SK-N-SH (cell line): Measurements from ENCODE around the gene NEK9. TPM values are rescaled to one million over a fixed set of nuclear protein-coding genes. Genes with fewer than 3 reads are reported as not detected.
A peak's percentile ranks its signal among the peaks of the same experiment; 100 is the strongest.

Experiments
- CTCF ChIA-PET: fragments of 300-600, 350-600 bp; formaldehyde crosslinking; extraction: SDS; loops from one replicate; lab custom pipeline; 2021; lab: Yijun Ruan, JAX
- POLR2A ChIA-PET: fragments of 350-600 bp; sonication (Branson Sonifier 250); formaldehyde crosslinking; extraction: SDS; loops from one replicate; lab custom pipeline; 2020; ENCODE audit warnings: antibody characterized with exemption, inconsistent platforms; lab: Yijun Ruan, JAX
- DNase-seq: peaks from one replicate; pipeline ENCODE4 v3.0.0; 2012
- H2AFZ ChIP-seq: fragments of 200-600 bp; sonication (generic); 2 replicates; pipeline ENCODE4 v1.8.1; 2016; ENCODE audit warnings: antibody characterized with exemption, mild to moderate bottlenecking, low read depth
- H3F3A ChIP-seq: fragments of 200-600 bp; sonication (generic); replicated peaks from 2 replicates; pipeline ENCODE3; 2016; ENCODE audit warnings: antibody characterized with exemption, mild to moderate bottlenecking; ENCODE audit not compliant: insufficient read depth
- H3K27ac ChIP-seq, 2 experiments: fragments of 200-500 bp in 1 of 2; fragments of 200-600 bp in 1 of 2; sonication (Bioruptor generic) in 1 of 2; sonication (generic), shearing (Covaris generic) in 1 of 2; 2 replicates each; pipeline versions ENCODE4 v1.5.1 to v1.6.1; 2014 to 2016; ENCODE audit warnings: low read depth in 2 of 2, inconsistent platforms in 1 of 2, low read length in 1 of 2, mild to moderate bottlenecking in 1 of 2, mixed read lengths in 1 of 2
- H3K27me3 ChIP-seq: fragments of 200-600 bp; sonication (generic), shearing (Covaris generic); 2 replicates; pipeline ENCODE4 v1.6.1; 2016; ENCODE audit warnings: mixed run types; ENCODE audit not compliant: insufficient read depth
- H3K36me3 ChIP-seq, 2 experiments: fragments of 200-500 bp in 1 of 2; fragments of 200-600 bp in 1 of 2; sonication (Bioruptor generic) in 1 of 2; sonication (generic) in 1 of 2; replicated peaks in 1 of 2; 2 replicates each; pipeline versions ENCODE3 to v1.5.1; 2014 to 2016; ENCODE audit warnings: low read length in 1 of 2, mild to moderate bottlenecking in 1 of 2; ENCODE audit not compliant: insufficient read depth in 2 of 2, control insufficient read depth in 1 of 2
- H3K4me1 ChIP-seq, 2 experiments: fragments of 200-500 bp in 1 of 2; fragments of 200-600 bp in 1 of 2; sonication (Bioruptor generic) in 1 of 2; sonication (generic), shearing (Covaris generic) in 1 of 2; 2 replicates each; pipeline versions ENCODE4 v1.5.1 to v1.6.1; 2014 to 2016; ENCODE audit warnings: low read depth in 1 of 2, low read length in 1 of 2, mixed run types in 1 of 2; ENCODE audit not compliant: insufficient read depth in 2 of 2, control insufficient read depth in 1 of 2
- H3K4me2 ChIP-seq: fragments of 200-600 bp; sonication (generic), shearing (Covaris generic); 2 replicates; pipeline ENCODE4 v1.6.1; 2017; ENCODE audit warnings: mixed run types
- H3K4me3 ChIP-seq, 2 experiments: fragments of 200-500 bp in 1 of 2; fragments of 200-600 bp in 1 of 2; sonication (Bioruptor generic) in 1 of 2; sonication (generic), shearing (Covaris generic) in 1 of 2; 2 replicates each; pipeline versions ENCODE4 v1.5.1 to v1.8.1; 2014 to 2016; ENCODE audit warnings: low read depth in 2 of 2, inconsistent platforms in 1 of 2, low read length in 1 of 2, mild to moderate bottlenecking in 1 of 2, mixed read lengths in 1 of 2, moderate library complexity in 1 of 2
- H3K79me2 ChIP-seq: fragments of 200-600 bp; sonication (generic); 2 replicates; pipeline ENCODE4 v1.8.1; 2017; ENCODE audit warnings: mild to moderate bottlenecking; ENCODE audit not compliant: insufficient read depth
- H3K9ac ChIP-seq: fragments of 200-600 bp; sonication (generic); 2 replicates; pipeline ENCODE4 v1.6.1; 2017; ENCODE audit warnings: mixed run types
- H3K9me2 ChIP-seq: fragments of 200-600 bp; sonication (generic); 2 replicates; pipeline ENCODE4 v1.6.1; 2017; ENCODE audit warnings: mixed run types
- H3K9me3 ChIP-seq: fragments of 200-600 bp; sonication (generic); 2 replicates; pipeline ENCODE4 v1.6.1; 2017; ENCODE audit warnings: mixed run types, mild to moderate bottlenecking, moderate library complexity
- H4K20me1 ChIP-seq: fragments of 200-600 bp; sonication (generic); 2 replicates; pipeline ENCODE4 v1.6.1; 2017; ENCODE audit warnings: mild to moderate bottlenecking, mixed run types; ENCODE audit not compliant: insufficient read depth
- EP300 ChIP-seq, 2 experiments: IDR thresholded peaks; 2 replicates each; pipeline versions ENCODE4 v1.4.0 to v1.6.1; 2012; ENCODE audit warnings: borderline replicate concordance in 1 of 2, low read depth in 1 of 2, low read length in 1 of 2
- FOSL2 ChIP-seq: IDR thresholded peaks from 2 replicates; pipeline ENCODE4 v1.4.0; 2012; ENCODE audit warnings: low read depth, mild to moderate bottlenecking, moderate library complexity, borderline replicate concordance
- FOXM1 ChIP-seq: IDR thresholded peaks from 2 replicates; pipeline ENCODE4 v1.4.0; 2012; ENCODE audit warnings: low read depth, mild to moderate bottlenecking
- GABPA ChIP-seq: IDR thresholded peaks from 2 replicates; pipeline ENCODE4 v1.4.0; 2012; ENCODE audit warnings: low read depth, mild to moderate bottlenecking
- JUND ChIP-seq: IDR thresholded peaks from 2 replicates; pipeline ENCODE4 v1.4.0; 2012
- MXI1 ChIP-seq: IDR thresholded peaks from 2 replicates; pipeline ENCODE4 v1.6.1; 2012; ENCODE audit warnings: mild to moderate bottlenecking, low read depth, low read length, improper control_type of control experiment
- NRF1 ChIP-seq: IDR thresholded peaks from 2 replicates; pipeline ENCODE4 v1.6.1; 2012; ENCODE audit warnings: low read depth, mild to moderate bottlenecking, low read length
- POLR2AphosphoS5 ChIP-seq: IDR thresholded peaks from 2 replicates; pipeline ENCODE4 v1.6.1; 2012; ENCODE audit warnings: low read depth, low read length
- RAD21 ChIP-seq: IDR thresholded peaks from 2 replicates; pipeline ENCODE4 v1.6.1; 2012; ENCODE audit warnings: mild to moderate bottlenecking, low read length
- RCOR1 ChIP-seq: fragments of 150-350 bp; IDR thresholded peaks from 2 replicates; pipeline ENCODE4 v1.6.1; 2017; ENCODE audit warnings: antibody characterized with exemption, low read length
- RFX5 ChIP-seq: IDR thresholded peaks from 2 replicates; pipeline ENCODE4 v1.6.1; 2012; ENCODE audit warnings: mild to moderate bottlenecking, improper control_type of control experiment, low read length
- RXRA ChIP-seq: IDR thresholded peaks from 2 replicates; pipeline ENCODE4 v1.4.0; 2012; ENCODE audit warnings: low read depth, mild to moderate bottlenecking, borderline replicate concordance
- SIN3A ChIP-seq: IDR thresholded peaks from 2 replicates; pipeline ENCODE4 v1.6.1; 2012; ENCODE audit warnings: low read depth, mild to moderate bottlenecking, low read length, moderate library complexity, borderline replicate concordance
- TAF1 ChIP-seq: IDR thresholded peaks from 2 replicates; pipeline ENCODE4 v1.6.1; 2012; ENCODE audit warnings: low read depth, mild to moderate bottlenecking, low read length, moderate library complexity, borderline replicate concordance
- TCF12 ChIP-seq: IDR thresholded peaks from 2 replicates; pipeline ENCODE4 v1.4.0; 2012
- YY1 ChIP-seq: IDR thresholded peaks from 2 replicates; pipeline ENCODE4 v1.4.0; 2012; ENCODE audit warnings: low read depth, mild to moderate bottlenecking
- WGBS: methylation state at CpG from one replicate; pipeline ENCODE4 v1.1.6; 2017; ENCODE audit warnings: low lambda C conversion rate; 5-methylcytosine and 5-hydroxymethylcytosine counted together
- polyA plus RNA-seq, 3 experiments: library from polyadenylated mRNA; depleted of rRNA; stranded (reverse); fragments of >200 nt; gene quantifications; 2 replicates each; pipeline ENCODE4 v1.2.3, GENCODE V29; 2012
- TF ChIP-seq, protein P1 (sequence below): IDR thresholded peaks from 2 replicates; pipeline ENCODE4 v1.6.1; 2012; ENCODE audit warnings: mild to moderate bottlenecking, low read depth, low read length, moderate library complexity
- TF ChIP-seq, protein P2 (sequence below): IDR thresholded peaks from 2 replicates; pipeline ENCODE4 v1.4.0; 2012; ENCODE audit warnings: low read depth, borderline replicate concordance
- TF ChIP-seq, protein P3 (sequence below): IDR thresholded peaks from 2 replicates; pipeline ENCODE4 v1.4.0; 2012; ENCODE audit warnings: low read depth, borderline replicate concordance
- TF ChIP-seq, protein P4 (sequence below): IDR thresholded peaks from 2 replicates; pipeline ENCODE4 v1.4.0; 2012; ENCODE audit warnings: low read depth

The NEK9 gene
- polyA plus RNA-seq, 1 of the 3 experiments (the other 2 are of a cell fraction) = 48.1 TPM

DNA sequence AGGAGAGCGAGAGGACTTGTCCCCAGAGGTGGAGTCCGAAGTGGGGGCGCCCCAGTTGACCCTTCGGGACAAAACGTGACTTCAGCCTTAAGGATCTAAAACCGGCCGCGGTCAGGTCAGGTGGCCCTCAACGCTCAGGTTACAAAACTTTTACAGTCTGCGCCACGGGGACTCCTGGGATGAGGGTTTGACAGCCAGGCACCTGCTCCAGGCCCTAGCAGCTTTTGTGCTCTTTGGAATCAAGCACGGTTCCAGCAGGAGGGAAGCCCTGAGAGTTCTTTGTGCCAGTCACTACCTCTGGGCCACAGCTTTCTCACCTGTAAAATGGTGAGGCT lies 57.1 kb downstream of the NEK9 start (continued):
- TF ChIP-seq, protein P1, sequence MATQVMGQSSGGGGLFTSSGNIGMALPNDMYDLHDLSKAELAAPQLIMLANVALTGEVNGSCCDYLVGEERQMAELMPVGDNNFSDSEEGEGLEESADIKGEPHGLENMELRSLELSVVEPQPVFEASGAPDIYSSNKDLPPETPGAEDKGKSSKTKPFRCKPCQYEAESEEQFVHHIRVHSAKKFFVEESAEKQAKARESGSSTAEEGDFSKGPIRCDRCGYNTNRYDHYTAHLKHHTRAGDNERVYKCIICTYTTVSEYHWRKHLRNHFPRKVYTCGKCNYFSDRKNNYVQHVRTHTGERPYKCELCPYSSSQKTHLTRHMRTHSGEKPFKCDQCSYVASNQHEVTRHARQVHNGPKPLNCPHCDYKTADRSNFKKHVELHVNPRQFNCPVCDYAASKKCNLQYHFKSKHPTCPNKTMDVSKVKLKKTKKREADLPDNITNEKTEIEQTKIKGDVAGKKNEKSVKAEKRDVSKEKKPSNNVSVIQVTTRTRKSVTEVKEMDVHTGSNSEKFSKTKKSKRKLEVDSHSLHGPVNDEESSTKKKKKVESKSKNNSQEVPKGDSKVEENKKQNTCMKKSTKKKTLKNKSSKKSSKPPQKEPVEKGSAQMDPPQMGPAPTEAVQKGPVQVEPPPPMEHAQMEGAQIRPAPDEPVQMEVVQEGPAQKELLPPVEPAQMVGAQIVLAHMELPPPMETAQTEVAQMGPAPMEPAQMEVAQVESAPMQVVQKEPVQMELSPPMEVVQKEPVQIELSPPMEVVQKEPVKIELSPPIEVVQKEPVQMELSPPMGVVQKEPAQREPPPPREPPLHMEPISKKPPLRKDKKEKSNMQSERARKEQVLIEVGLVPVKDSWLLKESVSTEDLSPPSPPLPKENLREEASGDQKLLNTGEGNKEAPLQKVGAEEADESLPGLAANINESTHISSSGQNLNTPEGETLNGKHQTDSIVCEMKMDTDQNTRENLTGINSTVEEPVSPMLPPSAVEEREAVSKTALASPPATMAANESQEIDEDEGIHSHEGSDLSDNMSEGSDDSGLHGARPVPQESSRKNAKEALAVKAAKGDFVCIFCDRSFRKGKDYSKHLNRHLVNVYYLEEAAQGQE = no peak
- no peak for TF ChIP-seq TCF12
- no peak for TF ChIP-seq FOSL2
- TF ChIP-seq JUND = no peak
- no peak for TF ChIP-seq RAD21
- TF ChIP-seq FOXM1 = no peak
- TF ChIP-seq POLR2AphosphoS5 = no peak
- TF ChIP-seq EP300 (IDR thresholded peaks at IDR 0.05; ENCODE audit: borderline replicate concordance in 1 of 2, low read depth in 1 of 2, low read length in 1 of 2) = no peak
- TF ChIP-seq, protein P2, sequence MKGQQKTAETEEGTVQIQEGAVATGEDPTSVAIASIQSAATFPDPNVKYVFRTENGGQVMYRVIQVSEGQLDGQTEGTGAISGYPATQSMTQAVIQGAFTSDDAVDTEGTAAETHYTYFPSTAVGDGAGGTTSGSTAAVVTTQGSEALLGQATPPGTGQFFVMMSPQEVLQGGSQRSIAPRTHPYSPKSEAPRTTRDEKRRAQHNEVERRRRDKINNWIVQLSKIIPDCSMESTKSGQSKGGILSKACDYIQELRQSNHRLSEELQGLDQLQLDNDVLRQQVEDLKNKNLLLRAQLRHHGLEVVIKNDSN = no peak
- TF ChIP-seq, all 33 proteins: peak for 0

DNA sequence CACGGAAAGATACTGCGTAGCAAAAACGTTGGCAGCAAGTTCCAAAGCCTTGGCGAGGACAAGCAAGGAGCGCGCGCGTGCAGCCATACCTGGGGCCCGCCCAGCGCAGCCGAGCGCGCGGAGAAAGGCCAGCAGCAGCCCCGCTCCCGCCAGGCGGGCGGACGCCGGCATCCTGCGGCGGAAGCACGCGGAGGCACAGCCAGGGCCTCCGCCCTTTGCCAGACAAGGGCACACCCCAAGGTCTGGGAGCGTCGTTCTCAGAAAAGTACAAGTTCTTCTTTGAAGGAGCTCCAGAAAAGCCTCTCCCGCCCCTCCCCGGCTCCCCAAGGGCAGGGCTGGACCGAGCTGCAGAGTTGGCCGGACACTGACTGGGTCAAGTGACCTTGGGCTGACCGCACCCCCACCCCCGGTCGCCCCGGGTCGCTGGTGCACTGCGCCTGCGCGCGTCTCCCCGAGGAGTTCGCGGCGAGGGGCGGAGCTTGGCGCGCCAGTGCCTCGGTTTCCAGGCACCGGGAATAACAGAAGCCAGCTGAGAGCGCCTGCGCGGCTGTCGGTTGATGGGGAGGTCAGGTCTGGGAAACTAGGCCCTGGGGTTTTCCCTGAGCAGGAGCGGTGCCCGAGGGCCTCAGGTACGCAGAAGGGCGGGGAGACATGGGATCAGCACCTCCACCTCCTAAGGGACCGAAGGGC lies 57.6 kb downstream of the NEK9 start, which contains the start of gene ZC2HC1C:
TSS of gene ZC2HC1C (plus strand) at position 521 of the 690 bp plus-strand sequence. CDS start 933 bp downstream, outside the sequence.
- ChIA-PET POLR2A (interaction anchor here (0.6 to 1.9 kb wide), 8 partner anchors 9 to 667 kb away, joined by 3 to 6 read pairs (median 4); partner anchors contain the start of genes MLH3, PGF and RPS6KL1), CTCF (interaction anchor here (0.7 to 3.8 kb wide), 6 partner anchors 10 to 123 kb away, joined by 3 to 18 read pairs (median 6); no protein-coding TSS in a partner anchor)
- H3K4me2 ChIP-seq = peak within 1 kb of the TSS; percentile 84
- H3F3A ChIP-seq = peaks cover 11% of the 10 kb centered on the region
- H4K20me1 ChIP-seq = no peaks in the 10 kb centered on the region
- peaks cover 0 to 11% of the 10 kb centered on the region in 2 experiments; a peak in 1 of 4 replicates for H3K4me1 ChIP-seq
- H3K9me2 ChIP-seq = no peaks in the 10 kb centered on the region
- H3K27ac ChIP-seq = peak within 1 kb of the TSS; percentile 84 to 98
- peaks cover 17% of the 10 kb centered on the region for H3K79me2 ChIP-seq
- peak; percentile 97 for DNase-seq
- peak within 1 kb of the TSS; percentile 84 for H3K9ac ChIP-seq
- H3K27me3 ChIP-seq = no peaks in the 10 kb centered on the region
- WGBS = 15% methylated on average over 22 of the region's 58 CpGs
- H3K9me3 ChIP-seq = no peaks in the 10 kb centered on the region
- TF ChIP-seq TAF1 (peak; percentile 43; the same call in 1 of the 2 replicates), NRF1 (peak; percentile 91), EP300 (IDR thresholded peaks at IDR 0.05; ENCODE audit: borderline replicate concordance in 1 of 2, low read depth in 1 of 2, low read length in 1 of 2) (no peak; a peak in 1 of 4 replicates), POLR2AphosphoS5 (peak; percentile 53), RAD21 (peak; percentile 9; the same call in 1 of the 2 replicates), MXI1 (peak; percentile 94), GABPA (peak; percentile 36), JUND (no peak), RFX5 (no peak), SIN3A (peak; percentile 73; the same call in 1 of the 2 replicates), YY1 (0 out of 2 replicates have a peak, but pooled peaks have one; percentile 29), RCOR1 (0 out of 2 replicates have a peak, but pooled peaks have one; percentile 8), RXRA (peak; percentile 92)
- TF ChIP-seq, protein P3, sequence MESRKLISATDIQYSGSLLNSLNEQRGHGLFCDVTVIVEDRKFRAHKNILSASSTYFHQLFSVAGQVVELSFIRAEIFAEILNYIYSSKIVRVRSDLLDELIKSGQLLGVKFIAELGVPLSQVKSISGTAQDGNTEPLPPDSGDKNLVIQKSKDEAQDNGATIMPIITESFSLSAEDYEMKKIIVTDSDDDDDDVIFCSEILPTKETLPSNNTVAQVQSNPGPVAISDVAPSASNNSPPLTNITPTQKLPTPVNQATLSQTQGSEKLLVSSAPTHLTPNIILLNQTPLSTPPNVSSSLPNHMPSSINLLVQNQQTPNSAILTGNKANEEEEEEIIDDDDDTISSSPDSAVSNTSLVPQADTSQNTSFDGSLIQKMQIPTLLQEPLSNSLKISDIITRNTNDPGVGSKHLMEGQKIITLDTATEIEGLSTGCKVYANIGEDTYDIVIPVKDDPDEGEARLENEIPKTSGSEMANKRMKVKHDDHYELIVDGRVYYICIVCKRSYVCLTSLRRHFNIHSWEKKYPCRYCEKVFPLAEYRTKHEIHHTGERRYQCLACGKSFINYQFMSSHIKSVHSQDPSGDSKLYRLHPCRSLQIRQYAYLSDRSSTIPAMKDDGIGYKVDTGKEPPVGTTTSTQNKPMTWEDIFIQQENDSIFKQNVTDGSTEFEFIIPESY = no peak
- TF ChIP-seq, protein P4, sequence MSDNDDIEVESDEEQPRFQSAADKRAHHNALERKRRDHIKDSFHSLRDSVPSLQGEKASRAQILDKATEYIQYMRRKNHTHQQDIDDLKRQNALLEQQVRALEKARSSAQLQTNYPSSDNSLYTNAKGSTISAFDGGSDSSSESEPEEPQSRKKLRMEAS = peak; percentile 91
- TF ChIP-seq, protein P2 = peak; percentile 37
- H3K36me3 ChIP-seq = no peaks in the 10 kb centered on the region
- peak within 1 kb of the TSS; percentile 59 to 69 for H3K4me3 ChIP-seq
- H2AFZ ChIP-seq = peak within 1 kb of the TSS; percentile 85
